CD4-positive, alpha-beta T cell treated with Interferon alpha-2 for 1 hour (primary cell): ENCODE results near the gene HIBADH.
"Not testable (repeated sequence)": the region's sequence is repeated elsewhere in the genome, so short reads cannot be mapped to it uniquely, and the experiment has no call there.

Experiments used
- DNase-seq, 2 donors: peaks; one replicate each; pipeline ENCODE4 v3.0.0-alpha.2; 2020 to 2022

Gene HIBADH

DNA sequence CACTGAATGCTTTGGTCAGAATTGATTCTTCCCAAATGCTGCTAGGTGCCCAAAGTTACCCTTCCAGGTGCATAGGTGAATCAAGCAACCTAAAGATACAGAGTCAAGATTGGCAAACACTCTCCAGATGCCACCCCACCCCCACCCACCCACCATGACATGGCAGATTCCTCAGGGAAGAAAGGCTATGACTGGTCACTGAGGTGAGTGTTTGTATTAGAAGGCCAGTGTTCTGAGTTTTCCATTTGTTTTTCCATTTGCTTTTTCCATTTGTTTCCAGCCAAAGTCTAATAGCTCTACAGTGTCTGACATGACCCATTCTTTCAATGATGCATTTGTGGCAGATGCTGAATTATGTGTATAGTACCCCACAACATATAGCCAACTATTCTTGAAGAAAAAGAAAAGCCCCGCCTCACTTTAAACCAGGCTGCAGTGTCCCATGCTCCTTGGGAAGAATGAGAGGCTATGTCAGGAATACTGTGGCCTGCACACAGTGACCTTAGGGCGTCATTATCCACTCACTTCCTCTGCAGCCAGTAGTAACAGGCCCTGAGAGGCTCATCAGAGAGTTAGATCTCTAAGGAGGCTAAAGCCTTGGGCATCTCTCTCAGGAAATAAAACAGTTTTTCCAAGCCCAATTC lies 16.1 kb upstream of the HIBADH start:
- no peak for DNase-seq

DNA sequence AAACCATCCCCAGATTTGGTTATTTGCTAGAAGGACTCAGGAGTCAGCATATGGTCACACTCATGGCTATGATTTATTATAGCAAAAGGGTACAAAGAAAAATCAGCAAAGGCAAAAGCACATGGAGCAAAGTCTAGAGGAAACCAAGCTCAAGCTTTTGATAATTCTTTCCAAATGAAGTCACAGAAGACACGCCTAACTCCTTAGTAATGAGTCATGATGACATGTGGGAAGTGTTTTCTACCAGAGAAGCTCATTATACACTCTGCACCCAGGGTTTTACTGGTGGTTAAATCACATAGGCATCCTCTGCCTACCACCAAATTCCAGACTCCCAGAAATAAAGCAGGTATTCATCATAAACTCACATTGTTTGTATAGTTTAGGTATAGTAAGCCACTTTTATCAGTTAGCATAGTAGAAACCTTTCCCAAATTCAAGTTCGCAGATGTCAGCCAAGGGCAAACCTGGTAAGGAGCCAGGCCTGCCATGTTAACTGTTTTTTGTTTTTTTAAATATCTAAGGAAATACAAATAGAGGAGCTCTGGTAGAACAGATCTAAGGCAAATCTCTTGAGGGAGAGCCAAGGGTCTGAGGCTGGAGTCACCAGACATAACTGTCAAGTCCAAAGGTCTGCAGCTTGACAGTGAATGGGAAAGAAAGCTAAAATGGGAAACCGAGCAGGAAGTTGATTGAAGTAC lies 15.4 kb upstream of the HIBADH start:
- DNase-seq: no peak

DNA sequence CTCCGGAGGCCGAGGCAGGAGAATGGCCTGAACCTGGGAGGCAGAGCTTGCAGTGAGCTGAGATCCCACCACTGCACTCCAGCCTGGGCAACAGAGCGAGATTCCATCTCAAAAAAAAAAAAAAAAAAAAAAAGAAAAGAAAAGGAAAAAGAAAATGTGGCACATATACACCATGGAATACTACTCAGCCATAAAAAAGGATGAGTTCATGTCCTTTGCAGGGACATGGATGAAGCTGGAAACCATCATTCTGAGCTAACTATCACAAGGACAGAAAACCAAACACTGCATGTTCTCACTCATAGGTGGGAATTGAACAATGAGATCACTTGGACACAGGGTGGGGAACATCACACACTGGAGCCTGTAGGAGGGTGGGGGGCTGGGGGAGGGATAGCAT lies 11.4 kb upstream of the HIBADH start:
- DNase-seq: not testable (repeated sequence)

DNA sequence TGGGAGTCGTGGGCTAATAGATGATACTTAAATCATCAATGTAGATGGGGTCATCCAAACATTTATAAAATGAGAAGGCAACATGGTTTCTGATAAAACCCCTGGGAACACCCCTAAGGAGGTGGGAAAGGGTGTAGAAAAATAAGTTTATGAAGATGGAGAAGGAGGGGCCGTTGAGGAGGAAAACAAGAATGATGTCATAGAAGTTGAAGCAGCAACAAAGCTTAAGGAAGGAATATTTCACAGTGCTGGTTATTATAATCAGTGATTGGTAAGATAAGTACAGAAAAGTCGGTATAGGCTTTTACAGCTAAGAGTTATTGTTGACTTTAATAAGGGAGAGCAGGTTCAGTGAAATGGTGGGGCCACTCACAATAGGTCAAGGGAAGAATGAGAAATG lies 9.0 kb upstream of the HIBADH start:
- no peak for DNase-seq

DNA sequence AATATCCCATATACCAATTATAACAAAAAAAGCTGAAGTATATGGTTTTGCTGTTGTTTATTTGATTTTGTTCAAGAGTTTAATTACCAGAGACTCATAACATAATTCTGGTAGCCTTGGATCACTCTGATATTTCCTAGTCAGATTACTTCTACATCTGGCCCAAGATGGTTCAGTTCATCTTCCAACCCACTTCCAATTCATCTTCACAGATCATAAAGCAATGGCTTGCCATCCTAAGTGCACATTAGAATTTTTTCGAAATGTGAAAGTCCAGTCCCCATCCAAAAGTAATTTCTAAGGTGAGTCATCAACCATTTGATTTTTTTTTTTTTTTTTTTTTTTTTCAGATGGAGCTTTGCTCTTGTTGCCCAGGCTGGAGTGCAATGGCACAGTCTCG lies 8.0 kb upstream of the HIBADH start:
- DNase-seq: no peak

DNA sequence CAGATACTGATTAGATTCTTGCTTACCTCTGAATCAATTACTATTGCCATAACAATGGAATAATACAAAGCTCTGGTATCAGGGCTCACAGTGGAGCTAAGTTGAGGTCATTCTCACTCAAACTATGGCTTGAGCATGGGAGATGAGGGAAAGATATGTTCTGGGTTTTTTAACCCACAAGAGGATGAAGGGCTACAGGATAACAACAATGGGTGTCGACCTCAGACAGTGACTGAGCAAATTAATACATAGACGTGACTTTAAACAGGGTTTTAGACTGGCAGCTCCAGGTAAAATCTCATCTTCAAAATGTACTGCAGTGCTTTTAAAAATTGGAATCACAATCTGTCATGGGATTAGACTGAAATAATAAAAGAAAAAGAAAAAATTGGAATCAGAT lies 7.5 kb upstream of the HIBADH start:
- no peak for DNase-seq

DNA sequence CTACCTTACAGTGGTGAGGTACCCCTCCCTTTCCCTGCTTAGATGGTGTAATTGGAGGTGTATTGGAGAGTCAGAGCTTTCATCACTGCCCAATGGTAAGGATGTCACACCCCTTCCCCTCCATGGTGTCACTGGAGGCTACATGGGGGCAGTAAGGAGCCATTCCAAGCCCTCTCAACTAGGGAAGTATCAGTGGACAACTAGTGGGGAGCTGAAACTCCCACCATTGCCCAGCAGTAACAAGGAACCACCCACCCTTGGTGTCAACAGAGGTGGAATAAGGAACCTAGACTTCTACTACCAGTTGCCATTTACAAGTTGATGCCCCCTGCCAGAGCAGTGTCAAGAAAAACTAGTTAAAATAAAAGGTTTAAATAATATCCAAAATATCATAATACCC lies 2.8 kb upstream of the HIBADH start:
- DNase-seq: no peak

DNA sequence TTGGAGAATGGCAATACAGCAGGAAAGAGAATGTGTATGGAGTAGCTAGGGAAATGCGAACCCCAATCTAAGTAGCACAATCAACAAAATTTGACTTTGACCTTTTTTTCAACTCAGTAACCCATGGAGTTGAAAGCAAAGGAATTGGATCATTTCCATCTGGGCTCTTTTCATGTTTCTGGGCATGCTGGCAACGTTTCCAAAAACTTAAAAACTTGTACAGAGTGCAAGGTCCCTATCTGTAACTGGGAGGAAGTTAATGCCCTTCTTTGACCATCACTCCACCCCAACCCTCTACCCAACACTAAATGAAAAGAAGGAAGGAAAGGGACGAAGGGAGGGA lies 1.3 kb upstream of the HIBADH start:
- no peak for DNase-seq

DNA sequence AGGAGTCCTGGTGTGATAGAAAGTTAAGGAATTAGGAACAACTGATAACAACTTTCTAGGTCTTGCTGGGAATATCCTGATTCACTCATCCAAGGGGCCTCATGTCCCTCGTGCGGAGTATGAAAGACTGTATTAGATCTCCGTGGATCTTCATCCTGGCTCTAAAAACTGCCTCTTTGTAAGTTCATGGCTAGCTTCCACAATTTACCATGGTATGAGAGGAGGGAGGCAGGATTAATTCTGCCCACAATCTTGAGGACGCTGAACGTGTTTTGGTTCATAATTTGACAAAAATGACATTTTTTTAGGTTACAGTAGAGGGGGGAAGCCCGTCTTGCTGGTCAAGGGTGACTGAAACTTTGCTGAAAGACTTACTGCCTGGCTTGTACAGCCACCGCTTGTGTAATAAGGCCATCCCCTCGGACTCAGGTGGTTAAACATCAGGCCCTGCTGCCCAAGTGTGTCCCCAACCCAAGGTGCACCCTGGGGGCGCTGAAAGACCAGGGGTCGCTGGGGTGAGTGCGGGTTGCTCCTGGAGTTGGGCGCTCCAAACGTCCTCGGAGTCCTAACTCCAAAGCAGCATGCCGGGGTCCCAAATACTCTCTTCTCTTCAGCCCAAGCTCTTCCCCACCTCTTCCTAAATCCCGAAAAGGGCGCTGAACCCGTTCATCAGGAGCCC lies 733 bp downstream of the HIBADH start:
- peak; percentile 1 to 12 for DNase-seq

DNA sequence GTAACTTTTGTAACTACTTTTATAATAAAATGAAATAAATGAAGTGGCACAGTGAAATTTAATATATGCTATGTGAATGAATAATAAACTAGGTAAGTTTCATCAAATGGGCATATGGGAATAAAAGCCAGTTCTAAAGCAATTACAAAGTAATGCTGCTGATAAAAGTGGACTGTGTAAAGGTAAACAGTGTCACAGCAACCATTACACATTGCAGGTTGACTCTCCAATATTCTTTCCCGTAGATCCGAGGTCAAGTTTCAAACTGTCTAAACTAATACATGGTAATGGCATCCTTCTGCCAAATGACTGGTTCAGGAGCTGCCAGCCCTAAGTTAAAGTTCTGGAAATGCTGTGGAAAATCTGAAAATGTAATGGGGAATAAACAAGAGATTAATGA lies 6.0 kb downstream of the HIBADH start:
- DNase-seq: no peak

DNA sequence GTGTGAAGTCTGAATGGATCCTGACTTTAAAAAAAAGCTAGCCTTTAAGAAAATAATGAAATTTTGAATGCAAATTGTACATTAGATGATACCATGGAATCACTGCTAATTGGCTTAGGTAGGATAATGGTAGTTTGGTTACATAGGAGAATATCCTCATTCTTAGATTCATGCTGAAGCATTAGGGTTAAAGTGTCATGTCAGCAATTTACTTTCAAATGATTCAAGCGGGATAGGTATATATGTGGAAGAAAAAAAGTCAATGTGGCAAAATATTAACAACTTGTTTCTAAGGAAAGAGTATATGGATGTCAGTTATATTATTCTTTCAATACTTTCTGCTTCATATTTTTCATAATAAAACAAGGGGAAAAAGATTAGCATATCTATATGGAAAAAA lies 7.5 kb downstream of the HIBADH start:
- DNase-seq: no peak

DNA sequence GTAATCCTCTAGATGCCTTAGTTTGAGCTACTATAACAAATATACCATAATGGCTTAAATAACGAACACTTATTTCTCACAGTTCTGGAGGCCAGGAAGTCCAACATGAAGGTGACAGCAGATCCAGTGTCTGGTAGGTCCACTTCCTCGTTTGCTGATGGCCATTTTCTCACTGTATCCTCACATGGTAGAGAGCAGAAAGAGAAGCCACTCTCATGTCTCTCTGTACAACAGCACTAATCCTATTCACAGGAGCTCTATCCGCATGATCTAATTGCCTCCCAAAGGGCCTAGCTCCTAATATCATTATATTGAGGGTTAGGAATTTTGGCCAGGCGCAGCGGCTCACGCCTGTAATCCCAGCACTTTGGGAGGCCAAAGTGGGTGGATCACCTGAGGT lies 10.2 kb downstream of the HIBADH start:
- no peak for DNase-seq

DNA sequence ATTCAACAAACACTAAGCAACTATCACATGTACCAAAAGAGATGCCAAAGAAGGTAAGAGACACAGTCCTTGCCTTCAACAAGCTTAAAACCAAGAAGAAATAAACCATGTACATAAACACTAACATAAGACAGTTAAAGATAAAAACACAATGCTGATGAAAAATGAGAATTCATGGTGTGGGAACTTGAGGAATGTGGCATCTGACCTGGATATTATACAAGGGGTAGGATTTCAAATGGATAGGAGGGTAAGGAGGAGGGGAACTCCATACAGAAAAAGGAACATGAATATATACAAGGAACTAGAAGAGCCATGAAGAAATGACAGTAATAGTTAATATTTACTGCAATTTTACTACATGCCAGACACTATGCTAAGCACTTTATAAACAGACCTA lies 11.0 kb downstream of the HIBADH start:
- no peak for DNase-seq

DNA sequence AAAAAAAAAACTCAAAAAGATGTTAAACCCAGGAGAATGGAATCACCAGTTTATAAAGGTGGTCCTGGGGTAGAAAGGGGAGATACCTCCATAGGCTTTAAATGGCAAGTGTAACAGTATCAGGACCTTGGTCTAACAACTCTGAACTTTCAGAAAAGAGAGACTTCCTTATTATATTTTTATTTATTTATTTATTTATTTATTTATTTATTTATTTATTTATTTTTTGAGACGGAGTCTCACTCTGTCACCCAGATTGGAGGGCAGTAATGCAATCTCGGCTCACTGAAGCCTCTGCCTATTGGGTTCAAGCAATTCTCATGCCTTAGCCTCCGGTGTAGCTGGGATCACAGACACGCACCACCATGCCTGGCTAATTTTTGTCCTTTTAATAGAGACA lies 12.4 kb downstream of the HIBADH start:
- DNase-seq: no peak

DNA sequence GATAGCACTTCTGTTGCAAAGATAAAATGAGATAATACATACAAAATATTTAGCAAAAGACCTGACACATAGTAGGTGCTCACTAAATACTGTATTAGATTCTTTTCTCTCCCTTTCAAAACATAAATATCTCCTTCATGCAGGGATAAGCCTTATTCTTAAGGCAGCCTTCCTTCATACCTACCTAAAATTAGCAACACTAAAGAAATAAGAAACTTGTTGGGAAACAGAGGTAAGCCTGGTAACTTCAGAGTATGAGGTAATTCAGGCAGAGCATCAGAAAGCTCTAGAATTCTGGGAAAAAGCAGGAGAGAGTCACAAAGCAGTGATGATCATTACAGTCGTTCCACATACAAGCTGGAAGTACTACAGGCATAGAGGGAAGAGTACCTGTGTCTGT lies 15.2 kb downstream of the HIBADH start:
- DNase-seq: no peak

DNA sequence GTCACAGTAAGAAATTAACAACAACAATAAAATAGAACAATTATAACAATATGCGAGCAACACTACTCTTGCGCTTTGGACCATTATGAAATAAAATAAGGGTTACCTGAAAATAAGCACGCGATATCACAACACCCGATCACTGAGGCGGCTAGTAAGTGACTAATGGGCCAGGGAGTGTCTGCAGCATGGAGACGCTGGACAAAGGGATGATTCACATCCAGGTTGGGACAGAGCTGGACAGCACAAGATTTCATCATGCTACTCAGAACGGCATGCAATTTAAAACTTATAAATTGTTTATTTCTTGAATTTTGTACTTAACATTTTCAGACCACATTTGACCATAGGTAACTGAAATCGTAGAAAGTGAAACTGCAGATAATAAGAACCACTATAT lies 15.6 kb downstream of the HIBADH start:
- no peak for DNase-seq

DNA sequence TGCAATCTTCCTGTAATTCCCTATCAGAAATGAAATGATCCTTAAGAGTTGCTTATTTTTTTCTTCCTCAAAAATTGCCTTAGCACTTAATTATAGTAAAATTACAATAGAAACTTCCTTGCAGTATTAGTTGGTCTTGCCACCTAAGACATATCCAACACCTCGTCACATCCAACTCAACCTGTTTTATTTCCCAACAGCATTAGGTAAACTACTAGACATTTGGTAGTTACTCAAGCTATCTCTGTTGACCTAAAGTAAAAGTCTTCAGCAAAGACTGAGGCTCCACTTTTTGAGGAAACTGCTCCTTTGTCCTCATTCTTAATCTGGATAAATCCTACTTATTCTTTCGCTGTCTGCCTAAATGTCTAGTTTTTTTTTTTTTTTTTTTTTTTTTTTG lies 20.4 kb downstream of the HIBADH start:
- no peak for DNase-seq

DNA sequence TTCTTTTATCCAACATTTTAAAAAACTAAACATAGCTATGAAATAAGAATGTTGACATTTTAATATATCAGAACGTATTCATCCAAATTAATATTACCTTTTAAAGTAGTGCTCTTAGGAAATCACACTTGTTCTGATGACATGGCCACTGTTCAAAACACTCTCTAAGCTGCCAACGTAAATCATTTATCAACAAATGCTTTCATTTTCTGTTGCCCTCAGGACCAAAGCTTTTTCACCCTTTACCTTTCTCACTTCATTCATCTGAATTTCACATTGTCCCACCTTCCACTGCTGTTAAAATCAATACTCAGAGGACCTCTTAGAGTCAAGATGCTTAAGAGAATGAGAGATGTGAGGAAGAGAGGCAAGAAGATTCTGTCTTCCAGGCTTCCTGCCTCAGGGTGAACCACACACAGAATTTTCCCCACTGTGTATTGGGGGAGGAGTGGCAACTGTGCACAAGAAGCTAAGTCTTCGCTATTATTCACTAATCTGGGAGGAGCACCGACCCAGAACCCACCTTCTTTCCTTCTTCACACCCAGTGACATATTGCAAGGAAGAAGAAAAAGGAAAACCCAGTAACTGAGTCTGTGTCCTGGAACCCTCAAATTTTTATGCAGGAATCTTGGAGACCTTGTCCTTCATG lies 21.0 kb downstream of the HIBADH start:
- no peak for DNase-seq

DNA sequence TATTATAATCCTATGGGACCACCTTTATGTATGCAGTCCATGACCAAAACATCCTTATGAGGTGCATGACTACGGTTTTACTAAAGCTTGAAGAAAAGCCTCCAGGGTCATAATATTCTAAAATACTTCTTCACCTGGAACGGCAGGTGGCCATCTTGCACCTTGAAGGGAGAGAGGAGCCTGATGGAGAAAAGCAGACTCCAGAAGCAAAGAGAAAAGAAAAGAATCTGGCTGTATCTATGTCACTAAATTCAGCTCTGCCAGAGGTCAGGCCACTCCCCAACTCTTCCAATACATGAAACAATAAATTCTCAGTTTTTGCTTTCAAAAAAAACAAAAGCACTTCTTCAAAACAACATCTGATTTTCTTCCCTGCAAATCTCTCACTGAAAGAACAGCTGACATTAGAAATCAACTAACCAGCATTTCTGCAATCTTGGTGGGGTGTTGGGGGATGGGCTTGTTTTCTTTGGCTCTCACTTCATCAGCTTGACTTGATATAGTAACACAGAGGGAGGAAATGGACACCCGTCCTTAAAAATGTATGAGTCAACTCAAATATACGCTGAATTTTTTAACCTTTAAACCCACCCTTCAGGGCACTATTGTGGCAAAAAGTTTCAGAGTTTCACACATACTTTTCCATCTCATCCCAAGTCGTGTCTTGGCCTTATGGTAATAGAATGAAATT lies 21.7 kb downstream of the HIBADH start:
- no peak for DNase-seq

DNA sequence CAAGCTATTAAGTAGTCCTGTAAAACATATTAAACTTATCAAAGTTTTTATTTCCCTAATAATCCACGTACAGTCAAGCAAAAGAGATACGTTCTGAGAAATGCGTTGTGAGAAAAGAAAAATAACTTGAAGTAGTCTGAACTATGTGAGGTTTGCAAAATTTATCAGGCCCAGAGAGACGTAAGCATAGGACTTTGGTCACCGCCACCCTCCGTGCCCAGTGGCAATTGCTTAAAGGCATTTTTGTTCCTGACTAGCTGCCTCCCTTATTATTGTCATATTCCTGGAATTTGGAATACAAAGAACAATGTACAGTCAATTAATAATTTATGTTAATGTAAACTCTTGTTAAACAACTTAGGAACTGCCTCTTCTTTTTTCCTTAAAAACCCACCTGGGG lies 22.8 kb downstream of the HIBADH start:
- no peak for DNase-seq

DNA sequence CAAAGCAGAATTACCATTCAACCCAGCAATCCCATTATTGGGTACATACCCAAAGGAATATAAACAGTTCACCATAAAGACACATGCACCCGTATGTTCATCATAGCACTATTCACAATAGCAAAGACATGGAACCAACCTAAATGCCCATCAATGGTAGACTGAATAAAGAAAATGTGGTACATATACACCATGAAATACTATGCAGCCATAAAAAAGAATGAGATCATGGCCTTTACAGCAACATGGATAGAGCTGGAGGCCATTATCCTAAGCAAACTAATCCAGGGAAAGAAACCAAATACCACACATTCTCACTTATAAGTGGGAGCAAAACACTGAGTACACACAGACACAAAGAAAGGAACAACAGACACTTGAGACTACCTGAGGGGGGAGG lies 23.6 kb downstream of the HIBADH start:
- DNase-seq: not testable (repeated sequence)

DNA sequence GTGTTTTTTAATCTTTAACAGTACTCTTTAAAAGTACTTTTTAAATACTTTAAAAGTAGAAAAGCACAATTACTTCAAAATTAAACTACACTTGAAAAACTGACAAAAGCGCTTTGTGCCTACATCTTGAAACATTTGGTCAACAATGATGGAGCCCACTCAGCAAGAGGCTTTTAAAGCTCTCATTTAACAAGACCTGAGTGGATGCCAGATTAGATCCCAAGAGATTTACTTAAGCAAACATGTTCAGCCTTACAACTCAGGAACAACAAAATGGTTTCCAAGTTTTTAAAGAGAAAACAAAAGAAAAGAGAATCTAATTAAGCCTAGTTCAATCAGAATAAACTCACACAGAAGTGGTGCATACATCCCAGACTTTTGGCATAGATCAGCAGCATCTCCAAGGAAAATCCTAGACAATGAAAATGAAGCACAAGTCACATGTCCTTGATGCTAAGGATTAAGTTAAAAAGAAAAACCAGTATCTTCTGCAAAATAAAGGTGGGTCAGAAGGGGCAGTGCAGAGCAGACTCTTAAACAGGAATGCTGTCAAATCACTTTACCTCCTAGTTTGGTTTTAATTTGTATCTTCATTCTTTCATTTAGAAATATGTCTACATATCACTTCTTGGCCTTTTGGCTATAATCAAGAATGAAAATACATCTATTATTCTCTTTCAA lies 26.2 kb downstream of the HIBADH start:
- no peak for DNase-seq

DNA sequence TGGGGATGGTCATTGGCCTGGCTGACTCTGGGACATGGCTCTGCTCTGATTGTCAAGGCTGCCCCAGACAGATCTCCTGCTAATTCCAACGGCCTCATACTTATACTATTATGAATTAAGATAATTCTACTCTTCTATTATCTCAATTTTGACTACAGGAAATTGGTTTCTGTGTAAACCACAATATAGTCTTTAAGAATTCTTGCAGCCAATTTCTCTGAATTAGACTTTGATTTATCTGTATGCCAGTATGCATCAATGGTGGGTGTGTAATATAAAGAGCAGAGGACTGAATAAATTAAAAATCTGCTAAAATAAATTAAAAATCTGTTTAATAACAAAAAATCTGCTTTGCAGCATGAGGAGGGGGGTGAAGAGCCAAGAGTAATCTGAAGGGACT lies 27.0 kb downstream of the HIBADH start:
- no peak for DNase-seq
